WERI-Rb-1 (cell line): ENCODE measurements around the gene KSR2.

Source experiments
- DNase-seq: peaks from one replicate; pipeline ENCODE4 v3.0.0-alpha.2; 2020
- H3K27ac ChIP-seq: fragments of 250-450 bp; sonication (Bioruptor Pico); 2 replicates; pipeline ENCODE4 v1.5.1; 2020; ENCODE audit warnings: mild to moderate bottlenecking, moderate library complexity
- H3K27me3 ChIP-seq: fragments of 250-450 bp; sonication (Bioruptor Pico); 2 replicates; pipeline ENCODE4 v1.5.1; 2021; ENCODE audit warnings: mild to moderate bottlenecking, low read depth, moderate library complexity; ENCODE audit not compliant: insufficient read depth, severe bottlenecking
- H3K36me3 ChIP-seq: fragments of 250-450 bp; sonication (Bioruptor Pico); 2 replicates; pipeline ENCODE4 v1.5.1; 2020; ENCODE audit warnings: mild to moderate bottlenecking, moderate library complexity
- H3K4me3 ChIP-seq: 2 replicates; pipeline ENCODE4 v1.5.1; 2011; ENCODE audit warnings: low read depth, mild to moderate bottlenecking, control low read depth, low read length
- H3K9me3 ChIP-seq: fragments of 250-450 bp; sonication (Bioruptor Pico); 2 replicates; pipeline ENCODE4 v1.5.1; 2021; ENCODE audit warnings: mild to moderate bottlenecking, moderate library complexity; ENCODE audit not compliant: severe bottlenecking
- CTCF ChIP-seq: IDR thresholded peaks from 2 replicates; pipeline ENCODE4 v1.5.1; 2011; ENCODE audit warnings: low read depth, mild to moderate bottlenecking, control low read depth, inconsistent platforms, low read length

KSR2 gene

GRCh38 chr12:117486840-117487659 is 481.7 kb downstream of the KSR2 start:
- H3K9me3 ChIP-seq: peaks cover 2% of the 10 kb centered on the region
- no peak overlapping the region for H3K4me3 ChIP-seq

DNA sequence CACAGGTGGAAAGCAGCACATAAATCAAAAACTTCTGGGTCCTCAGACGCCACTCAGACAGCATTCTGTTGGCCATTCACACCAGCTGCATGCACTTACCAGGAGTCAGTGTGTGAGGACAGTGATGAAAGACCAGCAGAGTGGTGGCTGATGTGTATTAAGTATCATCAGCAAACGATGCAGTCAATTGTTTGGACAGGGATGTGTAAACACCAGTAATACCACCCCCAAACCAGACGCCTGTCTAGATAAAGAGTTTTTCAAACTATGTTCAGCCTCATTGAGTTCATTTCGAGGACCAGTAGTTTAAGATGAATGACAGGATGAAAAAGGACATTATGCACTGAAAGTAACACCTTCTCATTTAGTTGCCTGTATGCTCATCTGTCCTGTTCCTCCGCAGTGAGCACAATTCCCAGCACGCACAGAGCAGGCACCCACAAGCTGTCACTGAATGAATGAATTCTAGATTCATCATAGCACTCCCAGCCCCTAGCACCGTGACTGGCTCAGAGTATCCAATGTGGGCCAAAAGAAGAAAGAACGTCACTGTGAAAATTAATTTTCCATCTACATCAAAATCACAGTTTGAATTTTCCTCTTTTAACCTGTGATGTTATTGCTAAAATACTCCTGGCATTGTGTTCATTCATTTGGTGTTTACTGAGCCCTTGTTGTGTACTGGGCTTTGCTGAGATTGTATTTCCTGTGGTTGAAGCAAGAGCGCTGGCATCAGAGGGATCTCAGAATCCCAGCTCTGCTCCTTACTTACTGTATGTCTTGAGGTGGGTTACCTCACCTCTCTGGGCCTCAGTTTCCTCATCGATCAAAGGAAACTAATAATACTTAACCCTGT is 482.6 kb downstream of the KSR2 start:
- no peak overlapping the region for H3K27ac ChIP-seq
- TF ChIP-seq CTCF: no peak
- no peak overlapping the region for H3K4me3 ChIP-seq
- H3K27me3 ChIP-seq: no peaks in the 10 kb centered on the region
- no peaks in the 10 kb centered on the region for H3K9me3 ChIP-seq
- DNase-seq: no peak
- no peaks in the 10 kb centered on the region for H3K36me3 ChIP-seq

More at GRCh38 chr12:117486840-117487659, 481.7 kb downstream of the KSR2 start:
- no peaks in the 10 kb centered on the region for H3K36me3 ChIP-seq
- no peak for DNase-seq
- H3K27ac ChIP-seq: no peak overlapping the region
- TF ChIP-seq CTCF: no peak
- H3K27me3 ChIP-seq: no peaks in the 10 kb centered on the region

GRCh38 chr12:117484901-117485300 is 483.9 kb downstream of the KSR2 start:
- H3K36me3 ChIP-seq: no peaks in the 10 kb centered on the region
- no peak overlapping the region for H3K4me3 ChIP-seq
- H3K9me3 ChIP-seq: no peaks in the 10 kb centered on the region
- DNase-seq: no peak
- H3K27me3 ChIP-seq: no peaks in the 10 kb centered on the region
- no peak overlapping the region for H3K27ac ChIP-seq
- TF ChIP-seq CTCF: no peak

GRCh38 chr12:117483501-117483900 is 485.3 kb downstream of the KSR2 start:
- no peak for DNase-seq
- TF ChIP-seq CTCF: no peak
- Histone ChIP-seq H3K36me3 (no peaks in the 10 kb centered on the region), H3K27ac (no peak overlapping the region), H3K4me3 (no peak overlapping the region), H3K27me3 (no peaks in the 10 kb centered on the region), H3K9me3 (no peaks in the 10 kb centered on the region)

GRCh38 chr12:117481470-117481869 is 487.3 kb downstream of the KSR2 start:
- no peak for DNase-seq

More at GRCh38 chr12:117481470-117481869, 487.3 kb downstream of the KSR2 start:
- Histone ChIP-seq H3K9me3 (no peaks in the 10 kb centered on the region), H3K27me3 (no peaks in the 10 kb centered on the region), H3K36me3 (no peaks in the 10 kb centered on the region), H3K27ac (no peak overlapping the region), H3K4me3 (no peak overlapping the region)
- no peak for TF ChIP-seq CTCF
